NT2/D1 (cell line): ENCODE results near the gene TMEM271.

Source experiments
- DNase-seq: peaks from one replicate; pipeline ENCODE4 v3.0.0-alpha.2; 2011; ENCODE audit warnings: low read depth, low spot score
- H3K27me3 ChIP-seq: 2 replicates; pipeline ENCODE4 v1.6.0; 2011; ENCODE audit warnings: mild to moderate bottlenecking; ENCODE audit not compliant: insufficient read length, insufficient read depth
- H3K36me3 ChIP-seq: 2 replicates; pipeline ENCODE4 v1.6.1; 2011; ENCODE audit warnings: mild to moderate bottlenecking, low read length, mixed read lengths; ENCODE audit not compliant: insufficient read depth, insufficient read length
- H3K4me1 ChIP-seq: 2 replicates; pipeline ENCODE4 v1.5.1; 2011; ENCODE audit not compliant: insufficient read depth, insufficient read length
- H3K4me3 ChIP-seq: 2 replicates; pipeline ENCODE4 v1.5.1; 2011; ENCODE audit warnings: low read depth; ENCODE audit not compliant: insufficient read length
- H3K9ac ChIP-seq: 2 replicates; pipeline ENCODE4 v1.6.0; 2011; ENCODE audit warnings: low read depth; ENCODE audit not compliant: insufficient read length
- H3K9me3 ChIP-seq: 2 replicates; pipeline ENCODE4 v1.5.1; 2011; ENCODE audit warnings: mild to moderate bottlenecking, low read length; ENCODE audit not compliant: insufficient read depth
- SUZ12 ChIP-seq: IDR thresholded peaks from 2 replicates; pipeline ENCODE4 v1.6.1; 2011; ENCODE audit not compliant: insufficient read length, insufficient read depth; ENCODE audit errors: extremely low read depth
- YY1 ChIP-seq: IDR thresholded peaks from 2 replicates; pipeline ENCODE4 v1.6.1; 2011; ENCODE audit not compliant: insufficient read length, insufficient read depth
- ZNF274 ChIP-seq: IDR thresholded peaks from 2 replicates; pipeline ENCODE4 v1.6.1; 2011; ENCODE audit warnings: mild to moderate bottlenecking, low read depth, low read length

Gene TMEM271

DNA sequence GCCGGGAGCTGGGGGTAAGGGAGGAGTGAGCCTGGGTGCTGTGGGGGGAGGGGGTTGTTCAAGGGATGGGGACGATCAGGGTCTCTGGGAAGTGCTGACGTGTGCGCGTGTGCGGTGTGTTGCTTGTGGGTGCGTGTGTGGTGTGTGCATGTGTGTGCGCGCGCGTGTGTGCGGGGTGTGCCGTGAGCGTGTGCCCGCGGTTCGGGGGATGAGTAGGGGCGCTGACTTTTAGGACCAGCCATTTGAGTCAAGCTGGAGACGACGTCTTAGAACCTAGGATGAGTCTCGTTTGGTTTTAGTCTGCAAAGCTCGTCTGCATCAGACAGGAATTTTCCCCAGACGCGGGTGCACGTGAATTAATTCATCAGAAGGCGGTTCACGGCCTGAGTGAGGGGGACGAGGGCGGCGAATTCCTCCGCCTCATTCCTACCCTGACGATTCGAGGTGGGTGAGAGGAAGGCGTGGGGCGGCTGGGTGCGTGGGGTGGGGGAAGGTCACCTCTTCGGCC, 950 bp upstream of the TMEM271 start:
- Histone ChIP-seq H3K27me3 (peaks cover 59% of the 10 kb centered on the region), H3K9ac (peak overlapping the region; percentile 69), H3K4me3 (peak overlapping the region; percentile 65), H3K36me3 (peaks cover 2% of the 10 kb centered on the region), H3K9me3 (no peaks in the 10 kb centered on the region), H3K4me1 (peaks cover 11% of the 10 kb centered on the region)
- TF ChIP-seq SUZ12, result no peak
- TF ChIP-seq YY1, result no peak
- TF ChIP-seq ZNF274, result no peak
- DNase-seq, result peak; percentile 30

GRCh38 chr4:575281-576141, 584 bp downstream of the TMEM271 start:
- Histone ChIP-seq H3K9me3 (no peaks in the 10 kb centered on the region), H3K27me3 (peaks cover 66% of the 10 kb centered on the region), H3K36me3 (peaks cover 2% of the 10 kb centered on the region), H3K4me1 (peaks cover 11% of the 10 kb centered on the region), H3K4me3 (peak overlapping the region; percentile 47), H3K9ac (peak overlapping the region; percentile 68)
- peak; percentile 68 for DNase-seq
- TF ChIP-seq SUZ12, result peak; percentile 71
- no peak for TF ChIP-seq YY1

- H3K4me3 ChIP-seq, result peak overlapping the region; percentile 24
- peak overlapping the region; percentile 34 for H3K9ac ChIP-seq
- H3K27me3 ChIP-seq, result peaks cover 62% of the 10 kb centered on the region
These were observed 1.5 kb downstream of the TMEM271 start for GRCh38 chr4:574346-575161.

GRCh38 chr4:573122-573892, 2.8 kb downstream of the TMEM271 start:
- Histone ChIP-seq H3K27me3 (peaks cover 50% of the 10 kb centered on the region), H3K36me3 (no peaks in the 10 kb centered on the region), H3K9me3 (no peaks in the 10 kb centered on the region), H3K4me3 (no peak overlapping the region), H3K9ac (no peak overlapping the region), H3K4me1 (peaks cover 5% of the 10 kb centered on the region)
- DNase-seq, result no peak
- peak; percentile 9 for TF ChIP-seq SUZ12
- no peak for TF ChIP-seq ZNF274

More at GRCh38 chr4:574346-575161, 1.5 kb downstream of the TMEM271 start:
- peaks cover 11% of the 10 kb centered on the region for H3K4me1 ChIP-seq
- DNase-seq, result no peak
- TF ChIP-seq ZNF274 (no peak), SUZ12 (no peak), YY1 (no peak)
- H3K36me3 ChIP-seq, result peaks cover 2% of the 10 kb centered on the region
- no peaks in the 10 kb centered on the region for H3K9me3 ChIP-seq

DNA sequence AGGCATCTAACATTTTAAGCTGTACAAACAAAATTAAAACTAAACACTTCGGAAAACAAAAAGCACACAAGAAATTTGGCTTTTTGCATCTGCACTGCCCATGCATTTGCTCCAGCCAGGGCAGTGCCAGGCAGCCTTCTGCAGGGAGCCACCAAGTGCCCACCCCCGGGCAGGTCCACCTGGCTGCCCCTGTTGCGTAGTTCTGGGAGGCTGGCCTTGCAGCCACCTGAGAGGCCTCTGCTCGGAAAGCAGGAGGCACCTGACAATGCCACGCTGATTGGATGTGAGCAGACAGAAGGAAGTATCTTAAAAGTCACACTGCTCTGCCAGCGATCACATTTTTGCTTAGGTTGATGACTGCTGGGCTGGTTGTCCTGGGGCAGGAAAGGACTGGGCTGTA, 3.5 kb downstream of the TMEM271 start:
- DNase-seq, result no peak
- Histone ChIP-seq H3K27me3 (peaks cover 50% of the 10 kb centered on the region), H3K4me3 (no peak overlapping the region), H3K4me1 (no peaks in the 10 kb centered on the region), H3K36me3 (no peaks in the 10 kb centered on the region), H3K9ac (no peak overlapping the region), H3K9me3 (no peaks in the 10 kb centered on the region)
- TF ChIP-seq SUZ12 (peak; percentile 35), YY1 (no peak), ZNF274 (no peak)

DNA sequence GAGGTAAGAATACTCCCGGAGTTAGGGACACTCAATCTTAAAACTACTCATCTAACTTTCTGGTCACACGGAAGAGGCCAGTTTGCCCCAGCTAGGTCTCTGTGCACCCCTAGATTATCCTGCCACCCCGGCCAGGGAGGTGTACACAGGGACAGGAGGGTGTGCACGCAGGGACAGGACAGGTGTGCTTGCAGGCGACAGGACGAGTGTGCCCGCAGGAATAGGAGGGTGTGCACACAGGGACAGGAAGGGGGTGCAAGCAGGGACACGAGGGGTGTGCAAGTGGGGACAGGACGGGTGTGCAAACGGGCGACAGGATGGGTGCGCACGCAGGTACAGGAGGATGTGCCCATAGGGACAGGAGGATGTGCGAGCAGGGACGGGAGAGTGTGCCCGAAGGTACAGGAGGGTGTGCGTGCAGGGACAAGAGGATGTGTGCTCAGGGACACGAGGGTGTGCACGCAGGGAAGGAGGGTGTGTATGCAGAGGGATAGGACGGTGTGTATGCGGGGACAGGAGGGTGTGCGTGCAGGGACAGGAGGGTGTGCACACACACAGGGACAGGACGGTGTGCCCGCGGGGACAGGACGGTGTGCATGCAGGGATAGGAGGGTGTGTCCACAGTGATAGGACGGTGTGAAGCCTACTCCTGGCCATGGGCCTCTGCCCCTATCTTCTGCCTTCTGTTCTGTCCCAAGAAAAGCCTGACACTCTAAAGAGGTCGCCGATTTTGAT, 4.1 kb downstream of the TMEM271 start:
- no peaks in the 10 kb centered on the region for H3K4me1 ChIP-seq
- H3K9ac ChIP-seq, result no peak overlapping the region
- DNase-seq, result no peak
- no peak overlapping the region for H3K4me3 ChIP-seq
- TF ChIP-seq SUZ12, result no peak
- TF ChIP-seq YY1, result no peak
- no peak for TF ChIP-seq ZNF274
- no peaks in the 10 kb centered on the region for H3K36me3 ChIP-seq
- H3K27me3 ChIP-seq, result peaks cover 54% of the 10 kb centered on the region
- no peaks in the 10 kb centered on the region for H3K9me3 ChIP-seq

GRCh38 chr4:570754-571153, 5.3 kb downstream of the TMEM271 start:
- no peaks in the 10 kb centered on the region for H3K4me1 ChIP-seq
- no peaks in the 10 kb centered on the region for H3K36me3 ChIP-seq
- H3K9ac ChIP-seq, result no peak overlapping the region

More at GRCh38 chr4:570754-571153, 5.3 kb downstream of the TMEM271 start:
- Histone ChIP-seq H3K9me3 (no peaks in the 10 kb centered on the region), H3K4me3 (no peak overlapping the region), H3K27me3 (peaks cover 56% of the 10 kb centered on the region)
- no peak for DNase-seq
- TF ChIP-seq ZNF274, result no peak
- TF ChIP-seq YY1, result no peak
- TF ChIP-seq SUZ12, result no peak
